ENCODE results near the gene GHRL.

Gene GHRL

GRCh38 chr3:10311710-10312109 lies 19.0 kb upstream of the GHRL start:
- H3K4me3 ChIP-seq (ENCODE audit: low read depth, low read length) = no peak overlapping the region
- no peak for TF ChIP-seq MAX (IDR thresholded peaks at IDR 0.05; ENCODE audit: low read depth, low read length)
- no peak for DNase-seq (ENCODE audit: low read depth)

GRCh38 chr3:10310578-10310977 lies 17.8 kb upstream of the GHRL start:
- no peak for DNase-seq (ENCODE audit: low read depth)
- no peak for TF ChIP-seq MYC (IDR thresholded peaks at IDR 0.05; ENCODE audit: low read depth, low read length)
- no peak for TF ChIP-seq POLR2A (IDR thresholded peaks at IDR 0.05; ENCODE audit: extremely low read depth, insufficient read length)
- TF ChIP-seq CTCF (IDR thresholded peaks at IDR 0.05; ENCODE audit: low read depth, low read length) = no peak
- TF ChIP-seq MAX (IDR thresholded peaks at IDR 0.05; ENCODE audit: low read depth, low read length) = no peak
- no peak overlapping the region for H3K4me3 ChIP-seq (ENCODE audit: low read depth, low read length)

GRCh38 chr3:10309736-10310135 lies 17.0 kb upstream of the GHRL start:
- no peak for DNase-seq (ENCODE audit: low read depth)
- H3K4me3 ChIP-seq (ENCODE audit: low read depth, low read length) = no peak overlapping the region
- TF ChIP-seq CTCF (IDR thresholded peaks at IDR 0.05; ENCODE audit: low read depth, low read length) = no peak
- TF ChIP-seq MYC (IDR thresholded peaks at IDR 0.05; ENCODE audit: low read depth, low read length) = no peak
- no peak for TF ChIP-seq POLR2A (IDR thresholded peaks at IDR 0.05; ENCODE audit: extremely low read depth, insufficient read length)
- TF ChIP-seq MAX (IDR thresholded peaks at IDR 0.05; ENCODE audit: low read depth, low read length) = no peak

GRCh38 chr3:10308678-10309077 lies 15.9 kb upstream of the GHRL start:
- no peak for TF ChIP-seq MYC (IDR thresholded peaks at IDR 0.05; ENCODE audit: low read depth, low read length)
- no peak for TF ChIP-seq POLR2A (IDR thresholded peaks at IDR 0.05; ENCODE audit: extremely low read depth, insufficient read length)
- TF ChIP-seq CTCF (IDR thresholded peaks at IDR 0.05; ENCODE audit: low read depth, low read length) = no peak
- TF ChIP-seq MAX (IDR thresholded peaks at IDR 0.05; ENCODE audit: low read depth, low read length) = no peak
- no peak for DNase-seq (ENCODE audit: low read depth)
- no peak overlapping the region for H3K4me3 ChIP-seq (ENCODE audit: low read depth, low read length)

- no peak for DNase-seq (ENCODE audit: low read depth)
- H3K4me3 ChIP-seq (ENCODE audit: low read depth, low read length) = no peak overlapping the region
- TF ChIP-seq CTCF (IDR thresholded peaks at IDR 0.05; ENCODE audit: low read depth, low read length) (no peak), POLR2A (IDR thresholded peaks at IDR 0.05; ENCODE audit: extremely low read depth, insufficient read length) (no peak), MYC (IDR thresholded peaks at IDR 0.05; ENCODE audit: low read depth, low read length) (no peak), MAX (IDR thresholded peaks at IDR 0.05; ENCODE audit: low read depth, low read length) (no peak)
Measured at GRCh38 chr3:10306156-10306555, 13.4 kb upstream of the GHRL start.

- DNase-seq (ENCODE audit: low read depth) = no peak
- H3K4me3 ChIP-seq (ENCODE audit: low read depth, low read length) = no peak overlapping the region
- no peak for TF ChIP-seq POLR2A (IDR thresholded peaks at IDR 0.05; ENCODE audit: extremely low read depth, insufficient read length)
- TF ChIP-seq MAX (IDR thresholded peaks at IDR 0.05; ENCODE audit: low read depth, low read length) = no peak
- no peak for TF ChIP-seq MYC (IDR thresholded peaks at IDR 0.05; ENCODE audit: low read depth, low read length)
- TF ChIP-seq CTCF (IDR thresholded peaks at IDR 0.05; ENCODE audit: low read depth, low read length) = no peak
Measured at GRCh38 chr3:10305331-10305902, 12.7 kb upstream of the GHRL start.

All from NB4 (cell line).